NCI-H345 (cell line): Measurements from ENCODE around the gene NSL1.
"Not testable (repeated sequence)": the region's sequence is repeated elsewhere in the genome, so short reads cannot be mapped to it uniquely, and the experiment has no call there.

Source experiments
- DNase-seq: peaks from one replicate; lab custom pipeline; 2025; lab: John Stamatoyannopoulos, UW

The NSL1 gene

DNA sequence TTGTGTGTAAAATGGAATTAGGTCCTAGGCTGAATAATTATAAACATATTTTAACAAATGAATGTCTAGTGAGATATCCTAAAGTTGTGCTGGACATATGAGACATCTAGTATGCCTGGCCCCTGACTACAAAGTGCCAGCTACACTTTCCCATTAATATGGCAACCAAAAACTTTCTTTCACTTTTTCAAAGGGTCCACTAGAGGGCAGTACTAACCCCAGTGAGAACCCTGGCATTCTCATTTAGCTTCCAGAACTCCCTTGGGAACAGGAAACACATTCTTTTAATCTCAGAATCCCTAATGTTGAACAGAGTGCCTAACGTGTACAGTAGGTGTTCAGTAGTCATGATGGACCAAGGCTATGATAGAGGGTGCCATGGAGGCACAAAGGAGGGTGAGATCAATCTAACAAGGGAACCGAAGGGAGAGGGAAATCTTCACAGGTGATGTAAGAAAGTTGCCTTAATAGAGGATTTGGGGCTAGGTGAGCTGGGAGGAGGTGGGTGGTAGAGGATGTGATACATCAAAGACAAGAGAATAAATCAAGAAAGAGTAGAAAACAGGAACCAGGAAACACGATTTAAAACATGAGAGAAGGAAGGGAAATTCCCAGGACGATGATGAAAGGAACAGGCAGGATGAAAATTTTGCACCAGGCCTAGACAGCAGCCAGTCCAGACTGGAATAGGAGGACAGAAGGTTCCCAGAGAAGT lies 41.6 kb downstream of the NSL1 start:
- peak; percentile 66 for DNase-seq

DNA sequence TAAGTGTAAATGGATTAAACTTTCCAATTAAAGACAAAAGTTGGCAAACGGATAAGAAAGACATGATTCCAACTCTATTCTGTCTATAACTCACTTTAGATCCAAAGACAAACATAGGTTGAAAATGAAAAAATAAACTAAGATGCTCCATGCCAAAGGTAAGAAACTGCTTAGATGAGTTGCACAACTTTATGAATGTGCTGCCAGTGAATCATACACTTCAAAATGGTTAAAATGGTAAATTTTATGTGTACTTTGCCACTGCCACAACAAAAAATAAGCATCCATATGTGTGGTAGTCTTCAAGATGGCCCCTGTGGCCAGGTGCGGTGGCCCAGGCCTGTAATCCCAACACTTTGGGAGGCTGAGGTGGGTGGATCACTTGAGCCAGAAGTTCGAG lies 45.0 kb downstream of the NSL1 start:
- no peak for DNase-seq

- DNase-seq: no peak
Observed at GRCh38 chr1:212745303-212745702, 46.3 kb downstream of the NSL1 start.

- no peak for DNase-seq
Observed at GRCh38 chr1:212743901-212744475, 47.6 kb downstream of the NSL1 start.

DNA sequence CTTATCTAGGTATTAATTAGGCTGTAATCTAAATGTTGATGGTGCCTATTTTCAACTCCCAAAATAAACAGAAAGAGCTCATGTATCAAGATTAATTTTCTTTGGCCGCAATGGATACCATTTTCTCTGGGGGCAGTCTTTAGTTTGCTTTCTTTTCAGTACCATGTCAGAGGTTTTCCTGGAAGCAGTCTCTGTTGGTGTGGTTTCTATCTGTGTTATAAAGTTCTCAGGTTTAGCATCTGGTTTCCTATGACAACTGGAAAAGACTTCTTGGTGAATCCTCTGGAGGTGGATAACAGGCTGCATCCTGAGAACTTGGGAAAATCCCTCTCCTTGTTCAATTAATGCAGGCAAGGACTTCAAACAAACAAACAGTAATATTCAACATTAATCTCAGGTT lies 53.2 kb downstream of the NSL1 start:
- DNase-seq: no peak

- DNase-seq: no peak
Observed at GRCh38 chr1:212737559-212737958, 54.0 kb downstream of the NSL1 start.

DNA sequence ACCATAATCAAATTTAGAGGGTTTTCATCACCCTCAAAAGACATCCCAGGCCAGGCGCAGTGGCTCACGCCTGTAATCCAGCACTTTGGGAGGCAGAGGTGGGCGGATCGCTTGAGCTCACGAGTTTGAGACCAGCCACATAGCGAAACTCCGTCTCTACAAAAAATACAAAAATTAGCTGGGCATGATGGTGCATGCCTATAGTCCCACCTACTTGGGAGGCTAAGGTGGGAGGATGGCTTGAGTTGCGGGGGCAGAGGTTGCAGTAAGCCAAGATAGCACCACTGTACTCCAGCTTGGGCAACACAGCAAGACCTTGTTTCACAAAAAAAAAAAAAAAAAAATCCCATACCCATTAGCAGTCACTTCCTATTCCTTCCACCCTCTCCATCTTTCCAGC lies 58.5 kb downstream of the NSL1 start:
- DNase-seq: no peak

DNA sequence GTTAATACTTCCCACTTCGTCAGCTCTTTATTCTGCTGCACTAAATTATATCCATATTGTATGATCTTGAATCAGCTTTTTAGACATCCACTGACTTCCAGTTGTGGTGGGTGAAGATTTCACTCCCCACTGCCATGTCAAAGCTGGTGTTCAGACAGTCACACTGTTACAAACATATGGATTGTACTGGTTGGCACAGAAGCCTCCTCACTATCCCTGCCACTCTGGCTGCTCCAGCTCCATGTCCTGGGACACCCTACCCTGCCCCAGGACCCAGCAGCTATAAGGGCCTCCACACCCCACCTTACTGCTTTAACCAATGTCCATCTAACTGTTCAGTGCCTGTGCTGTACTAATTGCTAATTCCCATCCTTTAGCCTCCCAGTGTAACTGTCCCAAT lies 59.9 kb downstream of the NSL1 start:
- no peak for DNase-seq

DNA sequence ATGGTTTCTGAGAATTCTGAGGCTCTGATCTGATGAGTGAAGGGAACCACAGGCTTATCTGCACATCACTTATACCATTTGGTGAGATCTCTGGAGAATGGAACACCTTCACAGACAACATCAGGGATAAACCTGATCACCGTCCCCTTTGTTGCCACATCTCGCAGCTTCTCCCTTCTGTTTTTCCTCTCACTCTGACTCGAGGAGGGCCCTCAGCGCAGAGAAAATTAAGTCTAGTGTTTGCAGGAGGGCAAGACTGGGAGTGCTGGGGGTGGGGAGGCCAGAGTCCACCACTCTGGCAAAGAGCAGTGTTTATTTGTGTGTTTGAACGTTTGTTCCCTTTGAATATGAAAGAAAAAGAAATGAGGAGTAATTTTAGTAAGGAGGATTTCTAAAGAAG lies 63.0 kb downstream of the NSL1 start:
- no peak for DNase-seq

DNA sequence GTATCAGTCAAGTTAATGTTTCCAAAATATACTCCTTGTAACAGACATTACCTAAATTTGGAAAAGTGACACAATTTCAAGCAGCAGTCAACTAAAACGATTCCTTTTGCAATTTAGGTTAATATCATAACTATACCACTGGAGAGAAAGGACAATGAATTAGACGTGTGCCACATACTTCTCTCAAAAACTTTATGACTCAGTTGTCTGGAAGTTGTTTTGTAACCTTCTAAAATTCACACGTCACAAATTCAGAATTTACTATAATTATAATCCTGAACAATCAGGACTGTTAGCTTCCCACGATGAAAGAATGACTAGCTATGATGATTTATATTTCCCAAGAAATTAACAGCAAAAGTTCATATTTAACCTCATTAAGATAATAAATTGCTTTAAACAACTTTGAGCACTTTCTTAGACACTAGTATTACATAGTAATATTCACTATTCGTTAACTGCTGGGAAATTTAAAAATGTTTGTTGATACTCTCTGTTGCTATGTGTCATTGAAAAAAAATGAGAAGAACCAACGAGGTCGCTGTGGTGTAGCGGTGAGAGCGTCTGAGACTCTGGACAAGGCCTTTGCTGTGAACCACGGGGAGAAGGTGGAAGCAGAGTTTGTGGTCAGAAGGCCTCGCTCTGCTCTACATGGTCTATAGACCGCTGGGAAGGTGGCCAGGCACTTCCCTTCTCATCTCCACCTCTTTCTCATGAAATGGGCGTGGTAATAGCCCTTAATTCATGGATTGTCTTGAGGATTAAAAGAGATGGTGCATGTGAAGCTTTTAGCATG lies 64.0 kb downstream of the NSL1 start:
- DNase-seq: no peak

GRCh38 chr1:212724679-212725078 lies 66.9 kb downstream of the NSL1 start:
- DNase-seq: not testable (repeated sequence)

GRCh38 chr1:212722270-212722957 lies 69.2 kb downstream of the NSL1 start:
- DNase-seq: no peak

- no peak for DNase-seq
Observed at GRCh38 chr1:212721388-212722247, 70.0 kb downstream of the NSL1 start.

DNA sequence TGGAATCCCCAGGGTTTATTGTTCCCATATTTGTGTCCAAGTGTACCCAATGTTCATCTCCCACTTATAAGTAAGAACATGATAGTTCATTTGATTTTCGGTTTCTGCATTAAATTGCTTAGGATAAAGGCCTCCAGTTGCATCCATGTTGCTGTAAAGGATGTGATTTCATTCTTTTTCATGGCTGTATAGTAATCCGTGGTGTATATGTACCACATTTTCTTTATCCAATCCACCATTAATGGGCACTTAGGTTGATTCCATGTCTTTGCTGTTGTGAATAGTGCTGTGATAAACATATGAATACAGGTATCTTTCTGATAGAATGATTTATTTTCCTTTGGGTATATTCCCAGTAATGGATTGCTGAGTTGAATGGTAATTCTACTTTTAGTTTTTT lies 71.9 kb downstream of the NSL1 start:
- no peak for DNase-seq

GRCh38 chr1:212718499-212718898 lies 73.1 kb downstream of the NSL1 start:
- DNase-seq: no peak

DNA sequence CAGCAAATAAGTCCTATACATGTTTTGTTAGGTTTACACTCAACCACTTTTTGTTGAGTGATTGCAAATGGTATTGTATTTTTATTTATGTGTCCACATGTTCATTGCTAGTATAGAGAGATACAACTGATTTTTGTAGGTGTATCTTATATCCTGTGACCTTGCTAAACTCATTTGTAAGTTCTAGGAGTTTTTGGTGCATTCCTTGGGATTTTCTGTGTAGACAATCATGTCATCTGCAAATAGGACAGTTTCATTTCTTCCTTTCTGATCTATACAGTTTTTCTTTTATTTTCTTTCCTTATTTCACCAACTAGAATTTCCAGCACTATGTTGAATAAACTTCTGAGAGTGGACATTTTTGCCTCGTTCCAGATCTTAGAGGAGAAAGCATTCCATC lies 75.4 kb downstream of the NSL1 start:
- DNase-seq: no peak

GRCh38 chr1:212713465-212714136 lies 78.0 kb downstream of the NSL1 start:
- DNase-seq: no peak

GRCh38 chr1:212712451-212713303 lies 78.9 kb downstream of the NSL1 start:
- no peak for DNase-seq

DNA sequence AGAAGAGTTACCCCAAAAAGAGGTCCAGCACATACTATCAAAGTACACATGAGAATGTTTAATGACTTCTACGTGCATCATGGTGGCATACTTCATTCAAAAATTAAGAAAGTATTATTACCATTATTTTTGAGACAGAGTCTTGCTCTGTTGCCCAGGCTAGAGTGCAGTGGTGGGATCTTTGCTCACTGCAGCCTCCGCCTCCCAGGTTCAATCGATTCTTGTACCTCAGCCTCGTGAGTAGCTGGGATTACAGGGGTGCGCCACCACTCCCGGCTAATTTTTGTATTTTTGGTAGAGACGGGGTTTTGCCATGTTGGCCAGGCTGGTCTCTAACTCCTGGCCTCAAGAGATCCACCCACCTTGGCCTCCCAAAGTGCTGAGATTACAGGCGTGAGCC lies 79.6 kb downstream of the NSL1 start:
- DNase-seq: not testable (repeated sequence)

GRCh38 chr1:212710566-212710965 lies 81.0 kb downstream of the NSL1 start:
- no peak for DNase-seq
